Measurements from ENCODE around the gene PAQR8.
"Not testable (repeated sequence)": the region's sequence is repeated elsewhere in the genome, so short reads cannot be mapped to it uniquely, and the experiment has no call there.

Gene PAQR8

DNA sequence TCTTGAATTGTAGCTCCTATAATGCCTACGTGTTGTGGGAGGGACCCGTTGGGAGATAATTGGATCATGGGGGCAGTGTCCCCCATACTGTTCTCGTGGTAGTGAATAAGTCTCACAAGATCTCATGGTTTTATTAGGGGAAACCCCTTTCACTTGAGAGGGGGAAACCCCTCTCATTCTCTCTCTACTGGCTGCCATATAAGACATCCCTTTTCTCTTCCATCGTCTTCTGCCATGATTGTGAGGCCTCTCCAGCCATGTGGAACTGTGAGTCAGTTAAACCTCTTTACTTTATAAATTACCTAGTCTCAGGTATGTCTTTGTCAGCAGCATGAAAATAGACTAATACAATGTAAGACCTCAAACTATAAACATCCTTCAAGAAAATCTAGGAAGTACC lies 23.1 kb downstream of the PAQR8 start:
- H3K4me3 ChIP-seq (ENCODE audit: low read length): no peak overlapping the region
- H3K9ac ChIP-seq (ENCODE audit: low read depth, low read length): no peak overlapping the region
- no peaks in the 10 kb centered on the region for H3K36me3 ChIP-seq (ENCODE audit: insufficient read depth, low read depth, low read length)
- H3K27ac ChIP-seq (ENCODE audit: low read length): no peak overlapping the region
- H3K9me3 ChIP-seq (ENCODE audit: insufficient read depth, low read depth, low read length): peaks cover 13% of the 10 kb centered on the region
- H3K4me1 ChIP-seq (ENCODE audit: insufficient read depth, low read length): no peaks in the 10 kb centered on the region
- H3K27me3 ChIP-seq (ENCODE audit: insufficient read depth, low read length): no peaks in the 10 kb centered on the region

DNA sequence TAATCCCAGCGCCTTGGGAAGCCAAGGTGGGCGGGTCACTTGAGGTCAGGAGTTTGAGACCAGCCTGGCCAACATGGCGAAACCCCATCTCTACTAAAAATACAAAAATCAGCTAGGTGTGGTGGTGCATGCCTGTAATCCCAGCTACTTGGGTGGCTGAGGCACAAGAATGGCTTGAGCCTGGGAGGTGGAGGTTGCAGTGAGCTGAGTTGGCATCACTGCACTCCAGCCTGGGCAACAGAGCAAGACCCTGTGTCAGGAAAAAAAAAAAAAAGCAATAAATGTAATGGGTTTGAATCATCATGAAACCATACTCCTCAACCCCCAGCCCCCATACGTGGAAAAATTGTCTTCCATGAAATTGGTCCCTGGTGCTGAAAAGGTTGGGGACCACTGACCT lies 26.2 kb downstream of the PAQR8 start:
- H3K27ac ChIP-seq (ENCODE audit: low read length); H3K9ac ChIP-seq (ENCODE audit: low read depth, low read length); H3K27me3 ChIP-seq (ENCODE audit: insufficient read depth, low read length): not testable (repeated sequence)

DNA sequence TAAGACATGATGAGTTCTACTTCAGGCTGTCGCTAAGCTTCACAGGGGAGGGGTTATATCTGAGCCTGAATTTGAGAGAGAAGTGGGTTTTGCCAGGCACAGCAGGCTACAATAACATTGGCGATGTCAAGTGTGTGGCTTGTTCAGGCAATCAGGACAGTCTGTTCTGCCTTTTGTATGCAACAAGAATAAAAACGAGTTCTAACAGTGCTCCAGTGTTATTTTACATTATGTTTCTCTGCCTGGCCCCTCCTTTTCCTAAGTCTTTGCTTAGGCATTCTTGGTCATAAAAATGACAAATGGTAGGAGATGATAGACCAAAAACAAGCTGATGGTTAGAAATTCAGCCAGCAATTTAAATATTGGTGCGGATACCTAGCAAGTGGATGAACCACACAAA lies 26.8 kb downstream of the PAQR8 start:
- H3K27me3 ChIP-seq (ENCODE audit: insufficient read depth, low read length): no peaks in the 10 kb centered on the region
- no peak overlapping the region for H3K9ac ChIP-seq (ENCODE audit: low read depth, low read length)
- no peak overlapping the region for H3K27ac ChIP-seq (ENCODE audit: low read length)
- H3K4me1 ChIP-seq (ENCODE audit: insufficient read depth, low read length): no peaks in the 10 kb centered on the region
- no peaks in the 10 kb centered on the region for H3K36me3 ChIP-seq (ENCODE audit: insufficient read depth, low read depth, low read length)
- no peak overlapping the region for H3K4me3 ChIP-seq (ENCODE audit: low read length)
- peaks cover 13% of the 10 kb centered on the region for H3K9me3 ChIP-seq (ENCODE audit: insufficient read depth, low read depth, low read length)

More for the DNA sequence above, 26.2 kb downstream of the PAQR8 start:
- not testable (repeated sequence) for H3K4me3 ChIP-seq (ENCODE audit: low read length); H3K4me1 ChIP-seq (ENCODE audit: insufficient read depth, low read length); H3K36me3 ChIP-seq (ENCODE audit: insufficient read depth, low read depth, low read length)
- H3K9me3 ChIP-seq (ENCODE audit: insufficient read depth, low read depth, low read length): peaks cover 13% of the 10 kb centered on the region

DNA sequence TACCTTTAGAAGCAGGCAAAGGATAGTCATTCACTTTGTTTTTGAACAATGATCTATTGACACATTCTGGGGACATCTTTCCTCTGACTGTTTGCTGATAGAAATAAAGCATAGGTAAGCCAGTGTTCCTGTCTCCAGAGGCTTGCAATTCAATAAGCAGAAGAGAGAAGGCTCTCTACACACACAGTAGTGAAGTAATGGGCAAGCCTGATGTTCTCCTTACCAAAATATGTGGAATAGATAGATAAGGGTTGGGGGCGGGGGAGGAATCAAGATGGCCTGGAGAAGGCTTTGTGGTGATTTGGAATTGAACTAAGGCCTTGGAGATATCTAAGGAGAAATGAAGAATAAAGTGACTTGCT lies 27.3 kb downstream of the PAQR8 start:
- Histone ChIP-seq H3K9me3 (ENCODE audit: insufficient read depth, low read depth, low read length) (peaks cover 13% of the 10 kb centered on the region), H3K27ac (ENCODE audit: low read length) (no peak overlapping the region), H3K27me3 (ENCODE audit: insufficient read depth, low read length) (no peaks in the 10 kb centered on the region), H3K36me3 (ENCODE audit: insufficient read depth, low read depth, low read length) (no peaks in the 10 kb centered on the region), H3K9ac (ENCODE audit: low read depth, low read length) (no peak overlapping the region), H3K4me3 (ENCODE audit: low read length) (no peak overlapping the region), H3K4me1 (ENCODE audit: insufficient read depth, low read length) (no peaks in the 10 kb centered on the region)

DNA sequence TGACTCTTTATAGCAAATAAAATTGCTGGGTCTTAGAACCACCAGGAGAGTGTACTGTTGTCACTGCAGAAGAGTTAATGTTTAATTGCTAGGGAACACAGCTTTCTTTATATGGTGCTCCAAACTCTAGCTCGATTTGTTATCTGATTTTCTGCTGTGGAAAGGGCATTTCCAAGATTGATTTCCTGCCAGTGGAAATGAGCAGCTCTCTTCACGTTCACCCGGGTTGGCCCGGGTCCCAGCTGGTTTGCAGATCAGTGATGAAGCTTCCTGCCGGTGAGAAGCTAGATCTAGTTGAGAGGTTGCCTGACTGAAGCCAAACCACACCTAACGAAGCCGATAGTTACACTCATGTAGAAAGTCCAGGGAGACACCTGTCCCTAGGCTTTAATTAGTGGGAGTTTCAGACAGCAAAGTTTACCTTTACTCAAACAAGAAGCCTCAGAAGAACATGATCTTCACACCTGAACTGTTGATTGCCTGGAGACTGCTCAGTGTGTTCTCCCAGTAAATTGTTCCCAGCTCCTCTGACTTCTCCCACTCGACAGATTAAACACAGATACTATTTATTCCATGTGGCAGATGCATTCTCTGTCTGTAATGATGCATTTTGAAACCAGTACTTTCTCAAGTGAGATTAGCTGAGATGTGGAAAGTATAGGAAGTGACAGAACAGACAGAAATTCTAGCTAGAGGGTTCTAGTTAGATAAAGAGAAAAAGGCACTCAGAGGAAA lies 27.8 kb downstream of the PAQR8 start:
- H3K36me3 ChIP-seq (ENCODE audit: insufficient read depth, low read depth, low read length): no peaks in the 10 kb centered on the region
- H3K9me3 ChIP-seq (ENCODE audit: insufficient read depth, low read depth, low read length): peaks cover 13% of the 10 kb centered on the region
- H3K4me3 ChIP-seq (ENCODE audit: low read length): no peak overlapping the region
- no peak overlapping the region for H3K9ac ChIP-seq (ENCODE audit: low read depth, low read length)
- no peak overlapping the region for H3K27ac ChIP-seq (ENCODE audit: low read length)
- no peaks in the 10 kb centered on the region for H3K4me1 ChIP-seq (ENCODE audit: insufficient read depth, low read length)
- H3K27me3 ChIP-seq (ENCODE audit: insufficient read depth, low read length): no peaks in the 10 kb centered on the region

DNA sequence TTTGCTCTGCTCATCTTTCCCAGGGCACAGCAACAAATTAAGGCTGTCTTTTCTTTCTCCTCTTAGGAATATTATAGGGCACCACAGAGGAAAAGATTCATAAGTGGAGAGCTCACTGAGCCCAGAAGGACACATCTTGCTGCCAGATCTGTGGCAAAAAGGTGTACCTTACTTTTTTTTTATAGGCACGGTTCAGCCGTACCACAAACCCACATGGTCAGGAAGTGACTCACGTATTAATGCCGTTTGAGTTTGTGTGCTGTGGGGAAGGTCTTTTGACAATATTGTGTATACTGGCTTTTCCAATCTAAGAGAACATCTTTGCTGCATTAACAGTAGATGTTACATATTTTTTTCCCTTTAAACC lies 28.4 kb downstream of the PAQR8 start:
- no peak overlapping the region for H3K9ac ChIP-seq (ENCODE audit: low read depth, low read length)
- H3K27ac ChIP-seq (ENCODE audit: low read length): no peak overlapping the region
- no peaks in the 10 kb centered on the region for H3K36me3 ChIP-seq (ENCODE audit: insufficient read depth, low read depth, low read length)
- H3K4me1 ChIP-seq (ENCODE audit: insufficient read depth, low read length): no peaks in the 10 kb centered on the region
- H3K27me3 ChIP-seq (ENCODE audit: insufficient read depth, low read length): no peaks in the 10 kb centered on the region
- H3K4me3 ChIP-seq (ENCODE audit: low read length): no peak overlapping the region
- peaks cover 13% of the 10 kb centered on the region for H3K9me3 ChIP-seq (ENCODE audit: insufficient read depth, low read depth, low read length)

DNA sequence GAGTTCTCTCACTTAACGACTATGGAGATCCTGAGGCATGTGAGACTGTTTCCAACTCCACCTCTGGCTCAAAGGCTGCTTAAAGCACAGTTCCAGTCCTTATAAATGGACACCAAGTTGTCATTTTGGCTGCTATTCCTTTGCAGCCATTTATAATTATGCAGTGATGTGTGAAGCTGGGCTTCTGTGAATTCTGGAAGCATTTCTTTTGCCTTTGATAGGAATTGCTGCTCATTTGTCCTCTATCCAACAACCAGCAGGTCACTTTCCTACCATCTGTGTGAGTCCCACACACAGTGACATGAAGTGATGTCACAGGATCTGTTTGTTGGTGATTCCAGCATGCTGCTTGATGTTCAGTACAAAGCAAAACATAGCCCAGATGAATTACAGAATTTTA lies 29.6 kb downstream of the PAQR8 start:
- peaks cover 13% of the 10 kb centered on the region for H3K9me3 ChIP-seq (ENCODE audit: insufficient read depth, low read depth, low read length)
- H3K4me3 ChIP-seq (ENCODE audit: low read length): no peak overlapping the region
- no peaks in the 10 kb centered on the region for H3K27me3 ChIP-seq (ENCODE audit: insufficient read depth, low read length)
- no peak overlapping the region for H3K27ac ChIP-seq (ENCODE audit: low read length)
- H3K4me1 ChIP-seq (ENCODE audit: insufficient read depth, low read length): no peaks in the 10 kb centered on the region
- no peaks in the 10 kb centered on the region for H3K36me3 ChIP-seq (ENCODE audit: insufficient read depth, low read depth, low read length)
- H3K9ac ChIP-seq (ENCODE audit: low read depth, low read length): no peak overlapping the region

DNA sequence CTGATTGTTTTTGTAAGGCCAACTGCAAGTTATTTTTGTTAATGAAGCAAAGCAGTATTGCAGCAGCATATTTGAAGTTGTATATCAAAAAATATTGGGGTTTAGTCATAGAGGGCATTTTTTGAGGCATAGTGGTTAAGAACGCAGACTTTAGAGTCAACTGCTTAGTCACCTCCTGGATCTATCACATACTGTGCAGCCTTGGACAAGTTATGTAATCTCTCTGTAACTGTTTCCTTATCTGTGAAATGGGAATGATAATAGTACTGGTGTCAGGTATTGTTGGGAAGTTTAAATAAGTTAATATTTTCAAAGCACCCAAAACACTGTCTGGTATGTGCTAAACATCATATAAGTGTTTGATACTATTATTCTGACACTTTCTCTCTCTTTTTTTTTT lies 31.0 kb downstream of the PAQR8 start:
- no peak overlapping the region for H3K9ac ChIP-seq (ENCODE audit: low read depth, low read length)
- H3K4me1 ChIP-seq (ENCODE audit: insufficient read depth, low read length): no peaks in the 10 kb centered on the region
- H3K36me3 ChIP-seq (ENCODE audit: insufficient read depth, low read depth, low read length): no peaks in the 10 kb centered on the region
- 0 out of 2 replicates have a peak, but pooled peaks cover 1% of the 10 kb centered on the region for H3K9me3 ChIP-seq (ENCODE audit: insufficient read depth, low read depth, low read length)
- H3K27ac ChIP-seq (ENCODE audit: low read length): no peak overlapping the region
- H3K27me3 ChIP-seq (ENCODE audit: insufficient read depth, low read length): no peaks in the 10 kb centered on the region
- H3K4me3 ChIP-seq (ENCODE audit: low read length): no peak overlapping the region

DNA sequence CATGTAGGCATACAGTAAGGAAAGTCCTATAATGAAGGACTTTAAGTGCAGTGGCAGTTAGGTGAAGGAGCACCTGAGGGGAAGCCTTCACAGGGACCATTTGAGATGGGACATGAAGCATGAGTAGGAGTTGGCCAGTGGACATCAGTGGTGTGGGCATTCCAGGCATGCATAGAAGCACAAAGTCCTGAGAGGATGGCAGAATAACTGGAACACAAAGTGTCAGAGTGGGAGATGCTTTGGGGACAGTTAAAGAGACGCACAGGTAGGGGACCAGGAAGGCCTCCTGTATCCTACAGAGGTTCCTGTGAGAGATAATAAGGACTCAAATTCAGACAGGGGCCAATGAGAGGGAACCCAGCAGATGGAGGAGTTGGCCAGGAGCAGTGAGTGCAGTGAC lies 31.8 kb downstream of the PAQR8 start:
- Histone ChIP-seq H3K9ac (ENCODE audit: low read depth, low read length) (no peak overlapping the region), H3K27me3 (ENCODE audit: insufficient read depth, low read length) (no peaks in the 10 kb centered on the region), H3K27ac (ENCODE audit: low read length) (no peak overlapping the region), H3K9me3 (ENCODE audit: insufficient read depth, low read depth, low read length) (no peaks in the 10 kb centered on the region), H3K4me1 (ENCODE audit: insufficient read depth, low read length) (no peaks in the 10 kb centered on the region), H3K4me3 (ENCODE audit: low read length) (no peak overlapping the region), H3K36me3 (ENCODE audit: insufficient read depth, low read depth, low read length) (no peaks in the 10 kb centered on the region)

DNA sequence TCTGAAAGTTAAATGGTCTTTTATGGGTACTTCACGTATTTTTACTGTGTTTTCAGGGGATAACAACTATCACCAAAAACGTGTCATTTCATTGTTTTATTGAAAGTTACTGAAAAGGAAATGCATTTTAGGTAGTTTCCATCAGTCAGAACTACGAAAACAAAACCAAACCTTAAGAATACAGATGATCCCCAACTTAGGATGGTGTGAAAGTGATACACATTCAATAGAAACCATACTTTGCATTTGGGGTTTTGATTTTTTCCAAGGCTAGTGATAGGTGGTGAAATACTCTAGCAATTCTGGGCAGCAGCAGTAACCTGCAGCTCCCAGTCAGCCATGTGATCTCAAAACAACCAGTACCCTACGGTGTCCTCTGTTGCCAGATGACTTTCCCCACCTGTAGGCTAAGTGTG lies 32.3 kb downstream of the PAQR8 start:
- Histone ChIP-seq H3K4me1 (ENCODE audit: insufficient read depth, low read length) (no peaks in the 10 kb centered on the region), H3K4me3 (ENCODE audit: low read length) (no peak overlapping the region), H3K9me3 (ENCODE audit: insufficient read depth, low read depth, low read length) (no peaks in the 10 kb centered on the region), H3K9ac (ENCODE audit: low read depth, low read length) (no peak overlapping the region), H3K27ac (ENCODE audit: low read length) (no peak overlapping the region), H3K27me3 (ENCODE audit: insufficient read depth, low read length) (no peaks in the 10 kb centered on the region), H3K36me3 (ENCODE audit: insufficient read depth, low read depth, low read length) (no peaks in the 10 kb centered on the region)

DNA sequence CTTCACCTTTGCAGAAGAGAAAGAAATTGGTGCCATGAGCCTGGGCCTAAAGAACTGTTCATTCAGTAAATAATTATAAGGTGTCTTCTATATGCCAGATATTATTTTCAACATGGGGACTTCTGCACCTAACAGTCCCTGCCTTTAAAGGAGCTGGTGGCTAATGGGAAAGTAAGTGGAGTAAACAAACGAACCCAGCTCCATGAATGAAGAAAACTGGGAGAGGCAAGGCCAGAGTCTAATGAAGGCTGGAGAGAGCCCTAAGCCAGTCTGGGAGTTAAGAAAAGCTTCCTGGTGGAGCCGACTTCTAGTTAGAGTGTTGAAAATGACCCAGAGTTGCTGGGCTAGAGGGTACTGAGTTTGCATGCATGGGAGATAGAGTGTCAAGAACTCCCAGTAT lies 34.0 kb downstream of the PAQR8 start:
- no peaks in the 10 kb centered on the region for H3K27me3 ChIP-seq (ENCODE audit: insufficient read depth, low read length)
- no peak overlapping the region for H3K4me3 ChIP-seq (ENCODE audit: low read length)
- no peaks in the 10 kb centered on the region for H3K9me3 ChIP-seq (ENCODE audit: insufficient read depth, low read depth, low read length)
- no peaks in the 10 kb centered on the region for H3K36me3 ChIP-seq (ENCODE audit: insufficient read depth, low read depth, low read length)
- H3K9ac ChIP-seq (ENCODE audit: low read depth, low read length): no peak overlapping the region
- H3K4me1 ChIP-seq (ENCODE audit: insufficient read depth, low read length): no peaks in the 10 kb centered on the region; the same call in 1 of the 2 replicates
- H3K27ac ChIP-seq (ENCODE audit: low read length): no peak overlapping the region

DNA sequence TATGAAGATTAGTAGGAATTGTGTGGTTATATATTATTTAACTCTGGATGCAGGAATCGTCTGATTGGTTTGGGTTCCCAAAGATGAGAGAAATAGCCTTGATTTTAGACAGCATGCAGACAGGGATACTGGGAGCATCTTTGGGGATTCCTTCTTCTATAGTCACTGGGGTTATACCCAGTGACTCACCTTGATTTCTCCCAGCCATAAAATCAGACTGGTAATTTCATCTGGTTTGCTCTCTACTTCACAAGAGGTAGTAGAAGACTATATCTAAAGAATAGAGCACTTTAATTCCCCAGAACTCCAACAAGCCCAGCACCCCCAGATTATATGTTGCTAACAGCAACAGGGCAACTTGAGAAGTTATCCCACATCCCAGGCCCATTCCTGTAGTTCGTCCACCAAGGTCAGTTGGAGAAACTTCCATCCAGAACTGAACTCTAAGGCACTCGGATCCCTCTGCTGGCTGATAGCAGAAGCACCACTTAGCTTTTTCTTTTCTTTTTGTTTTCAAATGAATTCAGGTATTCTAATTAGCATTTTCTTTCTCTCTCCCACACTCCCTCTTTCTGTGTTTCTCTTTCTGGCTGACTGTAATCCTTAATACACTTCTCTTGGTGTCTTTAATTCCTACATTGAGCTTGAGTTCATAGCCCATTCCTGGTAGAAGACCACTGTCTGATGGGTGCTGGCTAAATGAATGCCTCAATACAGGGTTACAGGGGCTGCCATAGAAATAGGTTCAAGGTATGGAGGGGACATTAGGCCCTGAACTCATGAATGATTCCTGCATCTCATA lies 37.8 kb downstream of the PAQR8 start:
- H3K9me3 ChIP-seq (ENCODE audit: insufficient read depth, low read depth, low read length): no peaks in the 10 kb centered on the region
- H3K36me3 ChIP-seq (ENCODE audit: insufficient read depth, low read depth, low read length): no peaks in the 10 kb centered on the region
- H3K9ac ChIP-seq (ENCODE audit: low read depth, low read length): no peak overlapping the region
- H3K27ac ChIP-seq (ENCODE audit: low read length): no peak overlapping the region
- H3K4me1 ChIP-seq (ENCODE audit: insufficient read depth, low read length): no peaks in the 10 kb centered on the region; the same call in 1 of the 2 replicates
- no peaks in the 10 kb centered on the region for H3K27me3 ChIP-seq (ENCODE audit: insufficient read depth, low read length)
- no peak overlapping the region for H3K4me3 ChIP-seq (ENCODE audit: low read length)
